Fibroblast of mammary gland (primary cell): ENCODE measurements around the gene VEGFA.

Source experiments
- DNase-seq: peaks from one replicate; pipeline ENCODE4 v3.0.0-alpha.2; 2010; ENCODE audit warnings: low read depth
- H3K4me3 ChIP-seq: 2 replicates; pipeline ENCODE4 v1.5.1; 2011; ENCODE audit warnings: low read depth, mild to moderate bottlenecking, low read length, moderate library complexity; ENCODE audit not compliant: control insufficient read depth
- CTCF ChIP-seq: conservative IDR thresholded peaks from 2 replicates; pipeline ENCODE4 v1.5.1; 2011; ENCODE audit warnings: low read depth, low read length, inconsistent platforms; ENCODE audit not compliant: control insufficient read depth, insufficient read depth

The VEGFA gene

GRCh38 chr6:43758617-43759050 lies 11.4 kb upstream of the VEGFA start:
- H3K4me3 ChIP-seq, result no peak overlapping the region
- peak; percentile 72 for TF ChIP-seq CTCF
- DNase-seq, result no peak

- no peak overlapping the region for H3K4me3 ChIP-seq
- DNase-seq, result no peak
- no peak for TF ChIP-seq CTCF
These were observed 10.7 kb upstream of the VEGFA start for GRCh38 chr6:43759136-43759906.

- no peak overlapping the region for H3K4me3 ChIP-seq
- TF ChIP-seq CTCF, result no peak
- no peak for DNase-seq
These were observed 10.2 kb upstream of the VEGFA start for GRCh38 chr6:43759907-43760206.

- H3K4me3 ChIP-seq, result no peak overlapping the region
- DNase-seq, result no peak
- TF ChIP-seq CTCF, result no peak
These were observed 9.5 kb upstream of the VEGFA start for GRCh38 chr6:43760210-43761168.

- H3K4me3 ChIP-seq, result no peak overlapping the region
- no peak for DNase-seq
- TF ChIP-seq CTCF, result no peak
These were observed 8.2 kb upstream of the VEGFA start for GRCh38 chr6:43761666-43762409.

GRCh38 chr6:43762410-43762768 lies 7.6 kb upstream of the VEGFA start:
- TF ChIP-seq CTCF, result no peak
- no peak overlapping the region for H3K4me3 ChIP-seq
- no peak for DNase-seq
